Mesenteric fat pad (tissue), 1 donor: ENCODE data around the gene IKZF3. TPM values are rescaled to one million over a fixed set of nuclear protein-coding genes. Genes with fewer than 3 reads are reported as not detected.
"Not testable (repeated sequence)": the region's sequence is repeated elsewhere in the genome, so short reads cannot be mapped to it uniquely, and the experiment has no call there.

Experiments
- DNase-seq: peaks from one replicate; pipeline ENCODE4 v3.0.0-alpha.2; 2020; ENCODE audit warnings: low spot score
- microRNA-seq: library from miRNA; unstranded; fragments of <30 nt; microRNA quantifications from one replicate; pipeline ENCODE4 v1.2.0, GENCODE V29; 2020; ENCODE audit warnings: borderline number of aligned reads
- total RNA-seq: library from RNA; stranded (reverse); fragmentation: NEBNext Ultra II Directional; extraction: Animal tissue kit (Norgen Biotek cat#: 25700); gene quantifications from one replicate; pipeline ENCODE4 v1.2.1, GENCODE V29; 2021
- donor health status: DM: yes; HTN: yes; CAD: no.

Gene IKZF3
- total RNA-seq, 1 donor from 2014 or later, result 1.3 TPM

- DNase-seq, result no peak
These were observed 140.9 kb downstream of the IKZF3 start for GRCh38 chr17:39722965-39723848.

- DNase-seq, result no peak
These were observed 142.0 kb downstream of the IKZF3 start for GRCh38 chr17:39722104-39722503.

- no peak for DNase-seq
These were observed 144.4 kb downstream of the IKZF3 start for GRCh38 chr17:39719563-39720355.

GRCh38 chr17:39717660-39718059 lies 146.5 kb downstream of the IKZF3 start:
- DNase-seq, result no peak

GRCh38 chr17:39716879-39717536 lies 147.1 kb downstream of the IKZF3 start:
- no peak for DNase-seq

- no peak for DNase-seq
These were observed 147.9 kb downstream of the IKZF3 start for GRCh38 chr17:39716073-39716818.

GRCh38 chr17:39715375-39716072 lies 148.6 kb downstream of the IKZF3 start:
- no peak for DNase-seq

GRCh38 chr17:39714234-39714633 lies 149.9 kb downstream of the IKZF3 start:
- no peak for DNase-seq

- no peak for DNase-seq
These were observed 152.3 kb downstream of the IKZF3 start for GRCh38 chr17:39711851-39712250.

GRCh38 chr17:39711071-39711470 lies 153.0 kb downstream of the IKZF3 start:
- DNase-seq, result not testable (repeated sequence)

GRCh38 chr17:39709998-39710964 lies 153.8 kb downstream of the IKZF3 start:
- no peak for DNase-seq

- DNase-seq, result no peak
These were observed 154.7 kb downstream of the IKZF3 start for GRCh38 chr17:39709319-39709997.

Small RNA genes lying within 50 kb of the gene (microRNA-seq; reads per million reads assigned to microRNA genes)
- not detected for gene MIR4728

Other genes with a start within 250 kb of the IKZF3 start
- 33.1 TPM for gene PPP1R1B, start 237.4 kb downstream of the IKZF3 start, total RNA-seq
- 49.2 TPM for gene STARD3, start 227.2 kb downstream of the IKZF3 start, total RNA-seq
- gene TCAP, start 199.0 kb downstream of the IKZF3 start, total RNA-seq, result 0.64 TPM
- 0.35 TPM for gene PNMT, start 195.9 kb downstream of the IKZF3 start, total RNA-seq
- gene PGAP3, start 176.3 kb downstream of the IKZF3 start, total RNA-seq, result 13.6 TPM
- 21.9 TPM for gene ERBB2, start 164.2 kb downstream of the IKZF3 start, total RNA-seq
- 36.4 TPM for gene MIEN1, start 133.8 kb downstream of the IKZF3 start, total RNA-seq
- gene GRB7, start 126.4 kb downstream of the IKZF3 start, total RNA-seq, result 0.29 TPM
- not detected for gene ZPBP2, start 3.9 kb upstream of the IKZF3 start, total RNA-seq
- 15.3 TPM for gene GSDMB, start 54.3 kb upstream of the IKZF3 start, total RNA-seq
- 191 TPM for gene ORMDL3, start 63.3 kb upstream of the IKZF3 start, total RNA-seq
- not detected for gene LRRC3C, start 63.4 kb upstream of the IKZF3 start, total RNA-seq
- 2.2 TPM for gene GSDMA, start 98.7 kb upstream of the IKZF3 start, total RNA-seq
- 94.2 TPM for gene PSMD3, start 116.5 kb upstream of the IKZF3 start, total RNA-seq
- gene CSF3, start 151.1 kb upstream of the IKZF3 start, total RNA-seq, result 35.9 TPM
- 72.2 TPM for gene MED24, start 190.1 kb upstream of the IKZF3 start, total RNA-seq
- gene THRA, start 198.7 kb upstream of the IKZF3 start, total RNA-seq, result 74.7 TPM
- gene NR1D1, start 236.3 kb upstream of the IKZF3 start, total RNA-seq, result 15.5 TPM